OCI-M2 (cell line): Measurements from ENCODE around the gene HGF.
"Not testable (repeated sequence)": the region's sequence is repeated elsewhere in the genome, so short reads cannot be mapped to it uniquely, and the experiment has no call there.

ENCODE experiments used
- DNase-seq: peaks from one replicate; lab custom pipeline; 2025; ENCODE audit not compliant: unreplicated experiment; lab: John Stamatoyannopoulos, UW

The HGF gene

DNA sequence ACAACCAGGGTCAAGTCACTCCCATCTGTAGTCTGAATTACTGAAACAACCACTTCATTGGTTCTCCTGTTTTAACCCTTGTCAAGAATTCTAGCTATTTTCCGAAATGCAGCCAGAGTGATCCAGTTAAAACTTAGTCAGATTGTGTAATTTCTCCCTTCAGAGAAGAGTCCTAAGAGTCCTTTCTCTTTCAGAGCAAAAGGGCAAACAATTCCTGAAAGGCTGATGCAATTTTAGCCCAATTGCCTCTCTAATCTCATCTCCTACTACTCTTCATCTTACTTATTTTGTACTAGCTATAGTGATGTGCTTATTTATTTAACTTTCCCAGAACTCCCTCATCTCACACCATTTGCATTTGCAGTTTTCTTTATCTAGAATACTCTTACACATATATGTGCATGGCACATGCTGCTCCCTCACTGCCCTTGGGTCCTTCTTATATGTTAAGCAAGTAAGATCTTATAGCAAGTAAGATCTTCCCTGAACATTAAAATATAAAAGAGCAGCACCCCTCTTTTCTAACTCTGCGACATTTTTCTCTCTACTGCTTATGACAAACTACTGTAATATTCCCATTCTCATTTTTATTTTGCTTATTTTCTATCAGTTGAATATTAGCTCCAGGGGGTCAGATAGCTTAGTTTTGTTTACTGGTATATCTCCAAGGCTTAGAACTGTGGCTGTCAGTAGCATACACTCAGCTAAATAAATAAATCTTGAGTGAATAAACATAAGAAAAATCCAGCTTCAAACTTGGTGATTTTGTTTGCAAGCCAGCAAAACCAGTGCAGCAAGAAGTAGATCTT, 44.6 kb downstream of the HGF start:
- DNase-seq = no peak

GRCh38 chr7:81722250-81722649, 47.6 kb downstream of the HGF start:
- not testable (repeated sequence) for DNase-seq

- DNase-seq = no peak
These were observed 48.4 kb downstream of the HGF start for GRCh38 chr7:81721437-81721836.

- DNase-seq = no peak
These were observed 50.0 kb downstream of the HGF start for GRCh38 chr7:81719865-81720264.

GRCh38 chr7:81715984-81716588, 53.8 kb downstream of the HGF start:
- no peak for DNase-seq

GRCh38 chr7:81714306-81714705, 55.5 kb downstream of the HGF start:
- no peak for DNase-seq

DNA sequence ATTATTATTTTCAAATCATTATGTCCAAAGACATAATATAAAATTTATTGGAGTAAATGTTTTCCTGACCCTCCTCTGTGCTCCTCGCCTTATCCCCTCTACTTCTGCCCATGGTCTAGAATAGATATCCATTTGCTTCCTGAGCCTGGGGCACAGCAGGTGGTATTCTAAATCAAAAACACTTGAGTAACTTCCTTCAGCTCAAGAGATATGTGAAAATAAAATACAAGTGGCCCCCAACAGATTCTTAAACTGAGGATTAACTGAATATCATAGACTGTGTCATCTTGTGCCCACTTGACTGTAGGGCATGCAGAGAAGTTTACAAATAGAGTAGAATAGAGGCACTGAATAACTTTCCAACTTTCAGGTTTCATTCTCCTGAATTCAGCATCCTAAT, 59.1 kb downstream of the HGF start:
- DNase-seq = no peak

GRCh38 chr7:81709836-81710235, 60.0 kb downstream of the HGF start:
- DNase-seq = no peak

DNA sequence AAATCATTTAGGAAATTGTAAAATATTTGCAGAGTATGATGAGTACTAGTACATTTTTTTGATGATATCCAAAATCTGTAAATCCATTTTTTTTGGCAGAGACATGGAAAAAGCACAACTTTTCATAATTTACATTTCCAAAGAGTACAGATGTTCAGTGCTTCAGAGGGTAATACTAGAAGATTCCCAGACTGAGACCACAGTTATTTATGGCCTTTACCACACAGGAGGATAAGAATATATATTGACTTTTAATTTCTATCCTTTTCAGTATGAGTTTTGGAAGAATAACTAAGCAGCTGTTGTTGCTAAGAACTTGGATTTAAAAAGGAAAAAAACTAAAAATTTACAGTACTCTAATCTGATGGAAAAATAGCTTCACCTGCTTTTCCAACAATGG, 61.9 kb downstream of the HGF start:
- no peak for DNase-seq

GRCh38 chr7:81707196-81707595, 62.7 kb downstream of the HGF start:
- DNase-seq = no peak

- DNase-seq = no peak
These were observed 64.6 kb downstream of the HGF start for GRCh38 chr7:81705206-81705605.

- DNase-seq = no peak
These were observed 65.3 kb downstream of the HGF start for GRCh38 chr7:81704595-81704994.

- DNase-seq = no peak
These were observed 70.9 kb downstream of the HGF start for GRCh38 chr7:81698965-81699364.

- DNase-seq = no peak
These were observed 75.1 kb downstream of the HGF start for GRCh38 chr7:81694711-81695110.

- no peak for DNase-seq
These were observed 76.0 kb downstream of the HGF start for GRCh38 chr7:81693894-81694293.

DNA sequence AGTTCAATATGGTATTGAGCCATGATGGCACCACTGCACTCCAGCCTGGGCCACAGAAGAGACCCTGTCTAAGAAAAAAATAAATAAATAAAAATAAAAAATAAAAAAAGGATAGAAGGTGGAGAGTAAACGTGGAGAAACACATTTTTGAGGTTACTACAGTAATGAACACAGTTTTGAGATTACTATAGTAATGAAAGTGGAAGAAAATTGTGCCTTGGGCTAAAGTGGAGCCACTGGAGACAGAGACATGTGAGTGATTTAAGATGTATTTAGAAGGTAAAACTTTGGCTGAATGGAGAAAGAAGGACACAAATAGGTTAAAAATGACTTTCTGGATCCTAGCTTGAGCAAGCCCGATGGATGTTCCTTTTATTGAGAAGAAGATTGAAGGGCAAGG, 76.8 kb downstream of the HGF start:
- DNase-seq = no peak

DNA sequence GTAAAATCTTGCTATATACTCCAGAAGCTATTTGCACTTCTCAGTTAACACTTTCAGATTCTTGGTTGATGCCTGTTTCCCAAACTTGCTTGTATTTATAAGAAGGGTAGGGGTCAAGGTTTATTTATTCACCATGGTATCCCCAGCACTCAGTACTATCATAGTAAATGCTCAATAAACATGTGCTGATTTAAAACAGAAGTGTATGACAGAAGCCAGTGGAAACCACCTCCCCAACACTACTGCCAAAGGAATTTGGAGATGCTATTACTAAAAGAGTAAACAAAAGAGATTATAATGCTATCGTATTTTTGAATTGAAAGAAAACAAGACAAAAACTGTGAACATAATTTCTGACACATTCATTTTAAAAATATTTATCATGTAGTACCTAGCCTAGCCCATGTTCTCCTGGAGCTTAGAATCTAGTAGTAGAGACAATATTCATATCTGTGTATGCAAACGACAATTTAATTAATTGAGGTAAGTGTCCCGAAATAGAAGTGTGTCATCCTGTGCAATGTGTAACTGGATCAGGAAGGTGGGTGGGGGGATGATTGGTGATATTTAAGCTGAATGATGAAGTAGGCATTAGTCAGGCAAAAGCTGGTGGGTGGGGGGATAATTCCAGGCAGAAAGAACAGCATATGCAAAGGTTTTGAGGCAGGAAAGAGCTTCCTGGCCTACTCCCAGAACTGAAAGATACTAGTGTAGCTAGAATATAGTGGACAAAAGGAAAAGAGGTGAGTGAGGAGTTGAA, 77.5 kb downstream of the HGF start:
- DNase-seq = no peak

- DNase-seq = no peak
These were observed 78.5 kb downstream of the HGF start for GRCh38 chr7:81691199-81691821.

GRCh38 chr7:81690688-81691087, 79.2 kb downstream of the HGF start:
- no peak for DNase-seq

- no peak for DNase-seq
These were observed 79.6 kb downstream of the HGF start for GRCh38 chr7:81690251-81690650.

DNA sequence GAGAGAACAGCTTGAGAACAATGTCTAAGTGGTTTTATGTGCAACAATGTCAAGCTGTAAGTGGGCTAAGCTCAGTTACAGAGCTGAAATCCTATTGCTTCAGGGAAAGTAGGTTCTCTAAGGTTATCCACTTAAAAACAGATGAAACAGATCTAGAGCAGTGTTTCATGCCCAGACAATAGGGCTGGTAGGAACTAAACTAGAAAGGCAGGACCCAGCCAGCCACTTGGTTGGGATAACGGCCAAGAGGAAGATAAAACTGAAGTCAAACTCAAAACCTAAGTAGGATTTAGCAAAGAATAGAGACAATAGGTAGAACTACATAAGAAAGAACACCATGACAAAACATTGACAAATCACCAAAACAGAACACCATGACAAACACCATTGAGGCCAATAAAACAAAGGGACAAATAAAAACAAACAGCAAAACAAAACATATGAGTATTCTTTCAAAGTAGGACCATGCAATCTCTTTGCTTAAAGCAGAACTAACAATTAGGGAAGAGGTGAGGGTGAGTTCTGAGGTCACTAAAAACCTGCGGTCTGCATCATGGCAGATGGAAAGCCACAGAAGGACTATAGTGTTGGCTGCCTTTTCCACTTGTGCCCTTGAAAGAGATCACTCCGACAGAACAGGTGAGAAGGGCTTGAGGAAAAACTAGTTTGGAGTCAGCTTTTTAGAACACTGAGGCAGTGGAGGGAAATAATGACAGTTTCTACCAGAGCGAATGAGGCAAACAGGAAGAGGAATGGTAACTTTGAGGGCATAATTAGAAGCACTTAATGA, 81.0 kb downstream of the HGF start:
- DNase-seq = no peak
